CD4-positive, alpha-beta T cell (primary cell): Measurements from ENCODE around the gene MGRN1. TPM values are rescaled to one million over a fixed set of nuclear protein-coding genes. Genes with fewer than 3 reads are reported as not detected.

ENCODE experiments used
- ATAC-seq: fragments of 200-7000 bp; cut with Tn5 transposase; one replicate; pipeline ENCODE4 v1.10.0; 2022; ENCODE audit warnings: mild to moderate bottlenecking; ENCODE audit not compliant: poor library complexity
- CTCF ChIA-PET: fragments of 350-600 bp; sonication (Branson Sonifier 250); formaldehyde crosslinking; loops from one replicate; lab custom pipeline; 2021; ENCODE audit warnings: antibody characterized with exemption, inconsistent platforms; lab: Charles Lee
- POLR2A ChIA-PET: fragments of 350-600 bp; sonication (Branson Sonifier 250); formaldehyde crosslinking; loops from one replicate; lab custom pipeline; 2021; ENCODE audit warnings: antibody characterized with exemption, inconsistent platforms; lab: Charles Lee
- DNase-seq, 14 experiments: peaks; one replicate each; pipeline ENCODE4 v3.0.0-alpha.2; 2013 to 2020; ENCODE audit warnings: mixed read lengths in 2 of 14
- H3K27ac ChIP-seq, 2 donors: one replicate each; pipeline versions ENCODE4 v1.5.1 to v1.7.0; 2013; ENCODE audit warnings: low read length in 2 of 2, low read depth in 1 of 2, mild to moderate bottlenecking in 1 of 2
- H3K27me3 ChIP-seq, 2 experiments: 1 replicate in 1 of 2; 2 replicates in 1 of 2; pipeline versions ENCODE4 v1.6.1 to v1.7.0; 2013; ENCODE audit warnings: low read length in 2 of 2, control low read depth in 1 of 2, mild to moderate bottlenecking in 1 of 2, moderate library complexity in 1 of 2; ENCODE audit not compliant: insufficient read depth in 2 of 2, control insufficient read depth in 1 of 2
- H3K36me3 ChIP-seq: one replicate; pipeline ENCODE4 v1.6.1; 2013; ENCODE audit warnings: low read length, control low read depth; ENCODE audit not compliant: insufficient read depth
- H3K4me1 ChIP-seq: one replicate; pipeline ENCODE4 v1.6.1; 2013; ENCODE audit warnings: low read length, control low read depth; ENCODE audit not compliant: insufficient read depth
- H3K4me3 ChIP-seq: one replicate; pipeline ENCODE4 v1.5.1; 2013; ENCODE audit warnings: mild to moderate bottlenecking, low read length, moderate library complexity
- H3K9me3 ChIP-seq, 2 experiments: 1 replicate in 1 of 2; 2 replicates in 1 of 2; pipeline versions ENCODE4 v1.6.1 to v1.7.0; 2013; ENCODE audit warnings: low read length in 2 of 2, mild to moderate bottlenecking in 2 of 2, control low read depth in 1 of 2, moderate library complexity in 1 of 2; ENCODE audit not compliant: control insufficient read depth in 1 of 2, insufficient read depth in 1 of 2
- H3K27ac Mint-ChIP-seq: one replicate; pipeline ENCODE4 v1.8.0; 2020; ENCODE audit warnings: mixed read lengths
- H3K27me3 Mint-ChIP-seq: one replicate; pipeline ENCODE4 v1.8.0; 2021; ENCODE audit warnings: mixed read lengths
- H3K36me3 Mint-ChIP-seq: one replicate; pipeline ENCODE4 v1.8.0; 2021; ENCODE audit warnings: low read depth, mixed read lengths
- H3K4me1 Mint-ChIP-seq: one replicate; pipeline ENCODE4 v1.8.0; 2021; ENCODE audit warnings: low read depth, mixed read lengths
- H3K4me3 Mint-ChIP-seq: one replicate; pipeline ENCODE4 v1.8.0; 2020; ENCODE audit warnings: mild to moderate bottlenecking, mixed read lengths
- H3K9me3 Mint-ChIP-seq: one replicate; pipeline ENCODE4 v1.8.0; 2020; ENCODE audit warnings: mixed read lengths
- intact Hi-C, 2 experiments: fragments of 100-400 bp; cut with DNase I in 1 of 2; cut with micrococcal nuclease in 1 of 2; formaldehyde crosslinking; loops; one replicate each; pipeline versions ENCODE4 v1.15.1 to v1.9.0; 2023 to 2025; cut with DNase I, micrococcal nuclease
- total RNA-seq, 174 experiments: library from RNA in 2 of 174; stranded (reverse) in 2 of 174; gene quantifications; one replicate each; pipeline ENCODE4 v1.2.3 and lab custom pipeline; 2021 to 2026
- TF ChIP-seq, protein P1 (sequence below): fragments of 200-600 bp; IDR thresholded peaks from one replicate; pipeline ENCODE4 v1.8.0; 2022; ENCODE audit warnings: antibody characterized with exemption, mild to moderate bottlenecking

Gene MGRN1
- total RNA-seq, 2 experiments from 2014 or later: 45.9 to 48.6 TPM

DNA sequence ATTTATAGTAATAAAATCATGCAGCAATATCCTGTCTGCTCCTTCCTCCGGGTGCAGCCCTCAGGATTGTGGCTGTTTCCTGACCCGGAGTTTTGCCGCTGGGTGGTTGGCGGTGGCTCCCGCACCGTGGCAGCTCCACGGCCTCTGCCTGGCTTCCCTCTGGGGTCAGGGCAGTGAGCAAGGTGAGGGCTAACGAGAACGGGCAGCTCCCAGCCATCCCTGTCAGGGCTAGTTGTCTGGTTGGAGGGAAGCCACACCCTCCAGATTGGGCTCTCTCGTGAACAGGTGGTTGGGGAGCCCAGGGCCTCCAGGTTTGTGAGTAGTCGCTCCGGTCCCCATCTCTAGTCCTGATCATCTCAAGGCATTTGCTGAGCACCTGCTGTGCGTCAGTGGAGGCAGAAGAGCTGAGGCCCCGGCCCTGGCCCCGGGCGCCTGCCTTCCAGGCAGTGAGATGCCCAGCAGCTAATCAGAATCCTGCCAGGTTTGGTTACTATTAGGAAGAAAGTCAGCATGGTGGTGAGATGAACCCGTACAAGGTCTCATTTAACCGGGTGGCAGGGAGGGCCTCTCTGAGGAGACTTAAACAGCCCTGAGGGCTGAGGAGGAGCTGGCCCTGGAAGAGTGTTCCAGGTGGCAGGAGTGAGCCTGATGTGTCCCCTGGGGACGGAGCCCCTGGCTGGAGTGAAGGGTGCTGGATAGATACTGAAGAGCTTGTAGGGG, 66.5 kb downstream of the MGRN1 start:
- H3K27me3 ChIP-seq: no peaks in the 10 kb centered on the region
- H3K4me3 Mint-ChIP-seq: peak overlapping the region; percentile 81
- DNase-seq: peak in 1 of 14 experiments; percentile 24
- peaks cover 25% of the 10 kb centered on the region for H3K4me1 ChIP-seq
- peaks cover 7% of the 10 kb centered on the region for H3K4me1 Mint-ChIP-seq
- ChIA-PET POLR2A (interaction anchor here (0.8 to 2.0 kb wide), 2 partner anchors 43 to 67 kb away, joined by 5 to 11 read pairs; partner anchors contain the start of genes ANKS3, DNAAF8 and MGRN1), CTCF (no interaction called here)
- H3K27me3 Mint-ChIP-seq: no peaks in the 10 kb centered on the region
- H3K4me3 ChIP-seq: no peak overlapping the region
- peaks cover 25% of the 10 kb centered on the region for H3K36me3 Mint-ChIP-seq
- H3K9me3 ChIP-seq: no peaks in the 10 kb centered on the region
- TF ChIP-seq, protein P1, sequence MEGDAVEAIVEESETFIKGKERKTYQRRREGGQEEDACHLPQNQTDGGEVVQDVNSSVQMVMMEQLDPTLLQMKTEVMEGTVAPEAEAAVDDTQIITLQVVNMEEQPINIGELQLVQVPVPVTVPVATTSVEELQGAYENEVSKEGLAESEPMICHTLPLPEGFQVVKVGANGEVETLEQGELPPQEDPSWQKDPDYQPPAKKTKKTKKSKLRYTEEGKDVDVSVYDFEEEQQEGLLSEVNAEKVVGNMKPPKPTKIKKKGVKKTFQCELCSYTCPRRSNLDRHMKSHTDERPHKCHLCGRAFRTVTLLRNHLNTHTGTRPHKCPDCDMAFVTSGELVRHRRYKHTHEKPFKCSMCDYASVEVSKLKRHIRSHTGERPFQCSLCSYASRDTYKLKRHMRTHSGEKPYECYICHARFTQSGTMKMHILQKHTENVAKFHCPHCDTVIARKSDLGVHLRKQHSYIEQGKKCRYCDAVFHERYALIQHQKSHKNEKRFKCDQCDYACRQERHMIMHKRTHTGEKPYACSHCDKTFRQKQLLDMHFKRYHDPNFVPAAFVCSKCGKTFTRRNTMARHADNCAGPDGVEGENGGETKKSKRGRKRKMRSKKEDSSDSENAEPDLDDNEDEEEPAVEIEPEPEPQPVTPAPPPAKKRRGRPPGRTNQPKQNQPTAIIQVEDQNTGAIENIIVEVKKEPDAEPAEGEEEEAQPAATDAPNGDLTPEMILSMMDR: no peak
- ATAC-seq: no peak
- intact Hi-C loops: loop anchor here in 1 of 2 experiments (5.0 to 10.0 kb wide), 5 partner anchors 39 to 404 kb away; partner anchors contain the start of genes DNAJA3, EEF2KMT, HMOX2 and NAGPA
- peak overlapping the region; percentile 44 for H3K27ac Mint-ChIP-seq
- peaks cover 25% of the 10 kb centered on the region for H3K36me3 ChIP-seq
- no peaks in the 10 kb centered on the region for H3K9me3 Mint-ChIP-seq
- H3K27ac ChIP-seq: no peak overlapping the region

DNA sequence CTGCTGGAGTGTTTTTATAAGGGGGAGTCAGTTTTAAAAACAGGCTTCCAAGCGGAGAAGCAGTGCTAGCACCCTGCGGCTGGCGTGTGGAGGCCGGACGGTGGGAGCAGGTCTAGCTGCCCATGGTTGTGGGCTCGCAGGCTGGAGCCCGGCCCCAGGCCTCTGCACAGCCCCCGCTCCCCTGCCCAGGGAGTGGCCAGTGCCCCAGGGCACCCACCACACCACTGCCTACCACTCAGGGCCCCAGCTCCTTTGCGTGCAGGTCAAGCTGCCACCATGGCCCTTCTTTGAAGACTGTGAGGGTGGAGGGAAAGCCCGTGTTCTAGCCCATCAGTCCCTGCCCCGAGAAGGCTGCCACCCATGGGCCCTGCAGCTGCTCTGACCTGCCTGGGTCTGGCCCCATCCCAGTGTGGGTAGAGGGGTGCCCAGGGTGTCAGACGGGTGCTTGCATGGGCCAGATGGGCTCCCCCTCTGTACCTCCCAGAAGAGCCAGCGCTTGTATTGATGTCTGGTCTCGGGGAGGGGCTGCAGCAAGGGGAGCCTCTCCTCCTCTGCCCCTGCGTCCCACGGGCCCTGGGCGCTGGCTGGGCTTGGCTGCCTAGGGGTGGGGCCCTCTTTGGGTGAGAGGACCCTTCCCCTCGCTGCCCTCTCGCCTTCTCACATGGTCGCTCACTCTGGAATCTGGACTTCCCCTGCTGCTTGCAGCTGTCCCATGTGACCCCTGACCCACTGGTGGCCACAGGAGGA, 67.2 kb downstream of the MGRN1 start:
- H3K27ac Mint-ChIP-seq: peak overlapping the region; percentile 44

More for the DNA sequence above, 67.2 kb downstream of the MGRN1 start:
- peaks cover 7% of the 10 kb centered on the region for H3K4me1 Mint-ChIP-seq
- ChIA-PET CTCF (no interaction called here), POLR2A (interaction anchor here (0.7 to 2.3 kb wide), 9 partner anchors 11 to 111 kb away, joined by 3 to 34 read pairs (median 8); partner anchors contain the start of genes ANKS3, DNAAF8, MGRN1 and ROGDI)
- peaks cover 25% of the 10 kb centered on the region for H3K36me3 ChIP-seq
- H3K4me3 Mint-ChIP-seq: peak overlapping the region; percentile 81
- H3K27me3 ChIP-seq: no peaks in the 10 kb centered on the region
- intact Hi-C loops: loop anchor here (2.0 to 10.0 kb wide), 8 partner anchors 27 to 403 kb away; partner anchors contain the start of genes MGRN1 (in 2 of the 2), DNAJA3 (in 1 of the 2), EEF2KMT (in 1 of the 2) and HMOX2 (in 1 of the 2)
- H3K9me3 Mint-ChIP-seq: no peaks in the 10 kb centered on the region
- DNase-seq (peak in 1 of 14 experiments; percentile 38), ATAC-seq (no peak)
- H3K4me1 ChIP-seq: peaks cover 25% of the 10 kb centered on the region
- H3K27ac ChIP-seq: no peak overlapping the region
- H3K27me3 Mint-ChIP-seq: no peaks in the 10 kb centered on the region
- H3K36me3 Mint-ChIP-seq: peaks cover 22% of the 10 kb centered on the region
- TF ChIP-seq, protein P1: no peak
- no peak overlapping the region for H3K4me3 ChIP-seq
- no peaks in the 10 kb centered on the region for H3K9me3 ChIP-seq
